ENCODE data around the gene BCAS3. TPM values are rescaled to one million over a fixed set of nuclear protein-coding genes. Genes with fewer than 3 reads are reported as not detected.
"Not testable (repeated sequence)": the region's sequence is repeated elsewhere in the genome, so short reads cannot be mapped to it uniquely, and the experiment has no call there.

BCAS3 gene
- total RNA-seq, 1 experiment from 2014 or later, result 8.0 TPM

GRCh38 chr17:60923000-60923399, 245.3 kb downstream of the BCAS3 start:
- DNase-seq (ENCODE audit: low read depth), result no peak

DNA sequence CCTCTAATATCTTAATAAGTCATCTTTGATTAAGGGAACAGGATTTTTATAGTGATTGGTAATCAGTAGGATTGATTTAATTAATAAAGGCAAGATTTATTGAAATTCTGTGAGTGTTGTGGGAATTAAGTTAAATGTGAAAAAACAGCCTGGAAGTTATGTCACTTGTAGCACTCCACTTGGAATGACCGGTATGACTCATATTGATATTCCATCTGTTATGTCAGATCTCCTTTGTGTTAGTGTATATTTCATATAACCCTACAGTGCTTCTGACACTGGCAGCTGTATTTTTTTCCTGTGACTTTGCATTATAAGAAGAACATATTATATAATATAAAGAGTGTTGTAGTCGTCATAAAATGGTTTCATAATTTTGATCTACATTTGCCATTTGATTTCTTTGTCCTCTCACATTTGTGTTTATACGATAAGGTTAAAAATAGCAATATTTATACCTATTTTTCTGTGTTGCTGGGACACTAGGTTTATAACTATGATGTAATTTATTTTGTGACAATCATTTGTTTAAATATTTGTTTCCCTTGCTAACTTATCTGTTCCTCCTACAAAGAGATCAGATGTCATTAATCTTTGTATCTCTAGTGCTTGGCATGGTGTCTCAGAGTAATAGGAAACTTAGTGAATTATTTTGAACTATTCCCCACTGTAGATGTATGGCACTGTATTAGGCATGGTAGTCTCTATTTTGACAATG, 249.0 kb downstream of the BCAS3 start:
- peak; percentile 2 for DNase-seq (ENCODE audit: low read depth)

DNA sequence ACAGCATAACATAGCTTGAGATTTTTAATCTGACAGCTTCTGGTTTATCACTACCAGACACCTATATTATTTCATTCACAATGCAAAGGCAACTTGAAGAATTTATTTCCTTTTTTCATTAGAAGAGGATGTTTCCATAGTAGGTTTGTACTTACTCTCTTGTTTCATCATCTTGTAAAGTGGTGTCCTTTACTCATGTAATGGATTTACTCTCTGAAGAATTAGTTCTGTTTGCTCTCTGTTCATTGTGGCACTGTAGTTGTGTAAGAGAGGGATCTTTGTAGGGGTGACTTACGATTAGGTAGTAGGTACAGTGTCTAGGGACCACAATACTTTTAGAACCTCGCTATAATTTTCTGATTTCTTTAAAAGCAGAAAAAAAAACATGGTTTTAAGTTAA, 256.1 kb downstream of the BCAS3 start:
- no peak for DNase-seq (ENCODE audit: low read depth)

DNA sequence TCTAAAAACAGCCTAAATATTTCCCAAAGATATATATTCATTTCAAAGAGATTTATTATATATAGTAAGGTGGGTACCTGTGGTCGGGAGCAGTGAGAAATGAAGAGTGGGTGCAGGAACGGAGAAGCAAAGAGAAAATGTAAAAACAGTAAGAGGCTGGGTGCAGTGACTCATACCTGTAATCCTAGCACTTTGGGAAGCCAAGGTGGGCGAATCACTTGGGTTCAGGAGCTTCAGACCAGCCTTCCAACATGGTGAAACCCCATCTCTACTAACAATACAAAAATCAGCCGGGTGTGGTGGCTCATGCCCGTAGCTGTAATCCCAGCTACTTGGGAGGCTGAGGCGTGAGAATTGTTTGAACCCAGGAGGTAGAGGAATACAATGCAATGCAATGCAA, 257.1 kb downstream of the BCAS3 start:
- DNase-seq (ENCODE audit: low read depth), result peak; percentile 36

DNA sequence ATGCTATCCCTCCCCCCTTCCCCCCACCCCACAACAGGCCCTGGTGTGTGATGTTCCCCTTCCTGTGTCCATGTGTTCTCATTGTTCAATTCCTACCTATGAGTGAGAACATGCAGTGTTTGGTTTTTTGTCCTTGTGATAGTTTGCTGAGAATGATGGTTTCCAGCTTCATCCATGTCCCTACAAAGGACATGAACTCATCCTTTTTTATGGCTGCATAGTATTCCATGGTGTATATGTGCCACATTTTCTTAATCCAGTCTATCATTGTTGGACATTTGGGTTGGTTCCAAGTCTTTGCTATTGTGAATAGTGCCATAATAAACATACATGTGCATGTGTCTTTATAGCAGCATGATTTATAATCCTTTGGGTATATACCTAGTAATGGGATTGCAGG, 258.3 kb downstream of the BCAS3 start:
- not testable (repeated sequence) for DNase-seq (ENCODE audit: low read depth)

GRCh38 chr17:60939318-60939717, 261.7 kb downstream of the BCAS3 start:
- DNase-seq (ENCODE audit: low read depth), result no peak

- DNase-seq (ENCODE audit: low read depth), result peak; percentile 81
These were observed 263.4 kb downstream of the BCAS3 start for GRCh38 chr17:60941028-60941427.

DNA sequence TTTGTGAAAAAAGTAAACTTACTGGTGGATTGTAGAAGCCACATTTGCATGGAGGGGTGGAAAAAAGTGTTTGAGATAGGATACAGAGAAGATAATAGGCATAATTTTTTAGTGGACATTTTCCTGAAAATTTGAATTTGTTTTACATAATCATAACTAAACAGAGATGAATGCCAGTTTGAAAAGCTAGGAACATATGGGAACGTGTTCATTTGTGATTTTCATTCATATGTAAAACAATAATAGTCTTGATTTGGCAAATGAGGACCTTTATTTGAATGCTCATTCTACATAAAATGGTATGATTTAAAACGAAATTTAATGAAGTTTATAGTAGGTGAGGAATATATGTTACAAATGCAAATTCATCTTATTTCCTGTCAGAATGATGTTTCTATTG, 263.9 kb downstream of the BCAS3 start:
- DNase-seq (ENCODE audit: low read depth), result no peak

GRCh38 chr17:60944751-60945150, 267.1 kb downstream of the BCAS3 start:
- DNase-seq (ENCODE audit: low read depth), result no peak

- peak; percentile 17 for DNase-seq (ENCODE audit: low read depth)
These were observed 269.4 kb downstream of the BCAS3 start for GRCh38 chr17:60947100-60947499.

DNA sequence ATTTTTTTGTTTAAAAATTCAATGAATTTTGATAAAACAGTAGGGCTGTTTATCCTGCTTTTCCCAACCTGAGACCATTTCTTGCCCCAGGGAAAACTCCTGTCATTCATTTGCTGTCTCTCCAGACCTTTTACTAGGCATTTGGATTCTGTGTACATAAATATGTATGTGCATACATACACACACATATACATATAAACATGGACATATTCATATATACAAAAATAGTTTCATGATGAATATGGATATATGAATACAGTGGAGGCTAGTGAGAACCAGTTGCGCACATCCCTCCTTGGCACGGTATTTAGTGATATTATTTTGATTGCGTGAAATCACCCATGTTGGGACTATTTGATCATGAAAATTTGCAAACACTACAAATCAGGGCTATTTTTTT, 269.9 kb downstream of the BCAS3 start:
- no peak for DNase-seq (ENCODE audit: low read depth)

DNA sequence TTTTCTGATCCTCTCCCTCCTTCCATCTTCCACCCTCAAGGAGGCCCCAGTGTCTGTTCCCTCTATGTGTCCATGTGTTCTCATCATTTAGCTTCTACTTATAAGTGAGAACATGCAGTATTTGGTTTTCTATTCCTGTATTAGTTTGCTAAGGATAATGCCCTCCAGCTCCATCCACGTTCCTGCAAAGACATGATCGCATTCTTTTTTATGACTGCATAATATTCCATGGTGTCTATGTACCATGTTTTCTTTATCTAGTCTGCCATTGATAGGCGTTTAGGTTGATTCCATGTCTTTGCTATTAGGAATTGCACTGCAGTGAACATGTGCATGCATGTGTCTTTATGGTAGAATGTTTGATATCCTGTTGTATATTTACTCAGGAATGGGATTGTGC, 275.1 kb downstream of the BCAS3 start:
- DNase-seq (ENCODE audit: low read depth), result no peak

DNA sequence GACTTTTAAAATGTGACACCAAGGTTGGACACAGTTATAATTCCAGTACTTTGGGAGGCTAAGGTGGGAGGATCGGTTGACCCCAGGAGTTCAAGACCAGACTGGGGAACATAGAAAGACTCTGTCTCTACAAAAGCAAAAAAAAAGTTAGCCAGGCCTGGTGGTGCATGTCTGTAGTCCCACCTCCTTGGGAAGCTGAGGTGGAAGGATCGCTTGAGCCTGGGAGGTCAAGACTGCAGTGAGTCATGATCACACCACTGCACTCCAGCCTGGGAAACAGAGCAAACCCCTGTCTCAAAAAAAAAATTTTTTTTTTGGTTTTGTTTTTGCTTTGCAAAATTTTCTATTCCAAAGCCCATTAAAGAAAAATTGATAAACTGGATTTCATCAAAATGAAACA, 281.4 kb downstream of the BCAS3 start:
- DNase-seq (ENCODE audit: low read depth), result peak; percentile 68

GRCh38 chr17:60959696-60960095, 282.0 kb downstream of the BCAS3 start:
- peak; percentile 1 for DNase-seq (ENCODE audit: low read depth)

DNA sequence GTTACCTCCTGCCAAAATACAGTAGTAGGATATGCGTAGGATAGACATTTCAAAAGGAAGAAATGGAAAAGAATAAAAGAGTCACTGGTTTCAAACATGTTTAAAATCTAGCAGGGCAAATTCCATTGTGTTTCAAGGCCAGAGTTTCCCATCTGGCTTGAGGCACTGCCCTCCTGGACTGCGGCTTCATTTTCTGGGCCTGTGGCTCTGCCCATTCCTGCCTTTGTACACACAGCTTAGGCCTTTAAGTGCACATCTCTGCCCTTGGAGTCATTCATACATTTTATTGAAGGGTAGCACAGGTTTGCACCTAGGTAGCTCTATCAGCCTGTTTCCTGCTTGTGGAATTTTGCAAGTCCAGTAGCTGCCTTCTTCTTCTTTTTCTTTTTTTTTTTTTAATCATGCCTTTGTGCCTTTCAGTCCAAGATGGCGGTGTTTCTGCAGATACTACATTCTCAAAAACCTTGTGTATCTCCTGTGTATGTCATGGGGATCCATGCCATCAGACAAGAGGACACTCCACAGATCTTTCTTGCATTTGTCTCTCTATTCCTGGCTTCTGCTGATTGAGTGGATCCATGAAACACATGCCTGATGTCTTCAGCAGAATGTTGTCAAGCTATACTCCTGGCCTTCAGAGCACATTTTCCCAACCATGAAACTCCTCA, 282.9 kb downstream of the BCAS3 start:
- no peak for DNase-seq (ENCODE audit: low read depth)

DNA sequence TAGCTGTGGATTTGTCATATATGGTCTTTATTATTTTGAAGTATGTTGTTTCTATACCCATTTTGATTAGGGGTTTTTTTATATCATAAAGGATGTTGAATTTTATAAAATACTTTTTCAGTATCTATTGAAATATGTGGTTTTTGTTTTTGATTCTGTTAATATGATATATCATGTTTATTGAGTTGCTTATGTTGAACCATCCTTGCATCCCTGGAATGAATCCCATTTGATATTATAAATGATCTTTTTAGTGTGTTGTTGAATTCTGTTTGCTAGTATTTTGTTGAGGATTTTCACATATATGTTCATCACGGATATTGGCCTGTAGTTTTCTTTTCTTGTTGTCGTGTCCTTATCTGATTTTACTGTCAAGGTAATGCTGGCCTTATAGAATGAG, 286.5 kb downstream of the BCAS3 start:
- no peak for DNase-seq (ENCODE audit: low read depth)

GRCh38 chr17:60968266-60968665, 290.6 kb downstream of the BCAS3 start:
- DNase-seq (ENCODE audit: low read depth), result no peak

GRCh38 chr17:60969500-60970037, 291.9 kb downstream of the BCAS3 start:
- no peak for DNase-seq (ENCODE audit: low read depth)

DNA sequence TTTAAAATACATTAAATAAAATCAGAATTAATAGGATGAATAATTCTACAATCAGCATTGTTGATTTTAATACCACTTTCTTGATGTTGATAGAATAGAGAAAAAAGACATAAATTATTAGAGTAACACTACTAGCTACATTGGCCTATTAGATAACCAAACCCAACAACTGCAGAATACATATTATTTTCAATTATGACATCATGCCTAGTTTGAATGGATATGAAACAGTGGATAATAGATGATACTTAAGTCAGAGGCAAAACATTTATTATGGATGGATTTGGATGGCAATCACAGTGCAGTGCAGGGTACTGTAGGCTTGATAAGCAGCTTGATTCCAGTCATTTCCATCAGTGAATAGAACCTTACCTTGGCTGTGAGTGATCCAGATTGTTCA, 293.1 kb downstream of the BCAS3 start:
- DNase-seq (ENCODE audit: low read depth), result no peak

GRCh38 chr17:60971515-60972369, 294.1 kb downstream of the BCAS3 start:
- peak; percentile 41 for DNase-seq (ENCODE audit: low read depth)

DNA sequence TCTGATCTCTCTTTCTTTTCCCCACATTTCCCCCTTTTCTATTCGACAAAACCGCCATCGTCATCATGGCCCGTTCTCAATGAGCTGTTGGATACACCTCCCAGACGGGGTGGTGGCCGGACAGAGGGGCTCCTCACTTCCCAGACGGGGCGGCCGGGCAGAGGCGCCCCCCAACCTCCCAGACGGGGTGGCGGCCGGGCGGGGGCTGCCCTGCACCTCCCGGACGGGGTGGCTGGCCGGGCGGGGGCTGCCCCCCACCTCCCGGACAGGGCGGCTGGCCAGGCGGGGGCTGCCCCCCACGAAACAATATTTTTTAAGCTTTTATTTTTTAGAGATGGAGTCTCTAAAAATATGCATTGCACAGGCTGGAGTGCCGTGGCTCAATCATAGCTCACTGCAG, 299.2 kb downstream of the BCAS3 start:
- not testable (repeated sequence) for DNase-seq (ENCODE audit: low read depth)

GRCh38 chr17:60989379-60989778, 311.7 kb downstream of the BCAS3 start:
- no peak for DNase-seq (ENCODE audit: low read depth)

Measured in HT1080 (cell line).